Measurements from ENCODE around the gene NXPE1. TPM values are rescaled to one million over a fixed set of nuclear protein-coding genes. Genes with fewer than 3 reads are reported as not detected.

NXPE1 gene
- total and polyA plus RNA-seq, 2 donors (not counting 1 experiment from before 2014, with no cell fraction given): not detected

GRCh38 chr11:114472661-114473060 lies 87.0 kb downstream of the NXPE1 start:
- no peaks in the 10 kb centered on the region for H3K4me1 Mint-ChIP-seq
- Histone ChIP-seq H3K9ac (ENCODE audit: low read length) (no peak overlapping the region), H3K4me1 (ENCODE audit: control insufficient read depth in 2 of 2, insufficient read depth in 2 of 2, low read length in 2 of 2) (no peaks in the 10 kb centered on the region), H3K27me3 (replicated peaks in 1 of 4; ENCODE audit: control extremely low read depth in 1 of 4, control insufficient read depth in 3 of 4, insufficient read depth in 4 of 4, low read length in 3 of 4) (no peaks in the 10 kb centered on the region), H3K4me2 (replicated peaks; ENCODE audit: low read depth, low read length, poor library complexity, severe bottlenecking) (no peak overlapping the region), H3K27ac (ENCODE audit: low read length in 2 of 2) (no peak overlapping the region), H2AFZ (ENCODE audit: insufficient read depth, low read depth, low read length, poor library complexity, severe bottlenecking) (no peak overlapping the region), H4K20me1 (ENCODE audit: control insufficient read depth, insufficient read depth, low read length, poor library complexity, severe bottlenecking) (no peaks in the 10 kb centered on the region), H3K9me3 (ENCODE audit: control extremely low read depth in 1 of 3, control insufficient read depth in 2 of 3, insufficient read depth in 1 of 3, low read length in 2 of 3) (no peaks in the 10 kb centered on the region), H3K4me3 (ENCODE audit: control extremely low read depth in 1 of 5, extremely low read depth in 1 of 5, insufficient read depth in 1 of 5, low read depth in 2 of 5, low read length in 4 of 5) (no peak overlapping the region), H3K79me2 (ENCODE audit: control insufficient read depth, insufficient read depth, low read length) (no peaks in the 10 kb centered on the region), H3K36me3 (replicated peaks in 1 of 2; ENCODE audit: control extremely low read depth in 1 of 2, control insufficient read depth in 1 of 2, extremely low read depth in 1 of 2, insufficient read depth in 2 of 2, low read length in 1 of 2) (no peaks in the 10 kb centered on the region)
- ATAC-seq (ENCODE audit: low read depth): no peak
- intact Hi-C loops (cut with micrococcal nuclease): no loop called here
- ChIA-PET CTCF (no interaction called here), POLR2A (no interaction called here)
- peaks cover 13% of the 10 kb centered on the region for H3K27me3 Mint-ChIP-seq
- H3K9me3 Mint-ChIP-seq (ENCODE audit: insufficient read depth): no peaks in the 10 kb centered on the region
- no peak overlapping the region for H3K27ac Mint-ChIP-seq
- no peak for DNase-seq
- no peak overlapping the region for H3K4me3 Mint-ChIP-seq
- 100% methylated on average over 1 of the region's 2 CpGs for whole genome bisulfite sequencing (ENCODE audit: insufficient coverage)
- TF ChIP-seq CTCF (IDR thresholded peaks at IDR 0.05) (no peak), EZH2 (IDR thresholded peaks at IDR 0.05; ENCODE audit: borderline replicate concordance, insufficient read depth, low read depth, low read length, poor library complexity, severe bottlenecking) (no peak)

Small RNA genes within 50 kb of the gene (small RNA-seq; reads per million reads assigned to genes)
- not detected for gene RF01210 (ENCODE audit: insufficient read length, low read depth, low replicate concordance)

Other genes with a start within 250 kb of the NXPE1 start
- 14.8 and 14.9 TPM in 2 replicates for gene C11orf71, start 159.4 kb downstream of the NXPE1 start, total RNA-seq
- gene C11orf71, start 159.4 kb downstream of the NXPE1 start, polyA plus RNA-seq: 11.9 and 12.1 TPM in 2 replicates
- gene RBM7, start 159.2 kb downstream of the NXPE1 start, total RNA-seq: 34.8 and 36.1 TPM in 2 replicates
- gene RBM7, start 159.2 kb downstream of the NXPE1 start, polyA plus RNA-seq: 26.3 and 35.3 TPM in 2 replicates
- gene REXO2, start 120.4 kb downstream of the NXPE1 start, total RNA-seq: 27.7 and 34.3 TPM in 2 replicates
- gene REXO2, start 120.4 kb downstream of the NXPE1 start, polyA plus RNA-seq: 37.2 and 67.8 TPM in 2 replicates
- not detected in 2 replicates for gene NXPE4, start 35.9 kb upstream of the NXPE1 start, total RNA-seq
- gene NXPE4, start 35.9 kb upstream of the NXPE1 start, polyA plus RNA-seq: not detected in 2 replicates
- gene NXPE2, start 118.6 kb upstream of the NXPE1 start, total RNA-seq: not detected in 2 replicates
- not detected in 2 replicates for gene NXPE2, start 118.6 kb upstream of the NXPE1 start, polyA plus RNA-seq

Data from B cell (primary cell).